Measurements from ENCODE around the gene ADRA2B. TPM values are rescaled to one million over a fixed set of nuclear protein-coding genes. Genes with fewer than 3 reads are reported as not detected.
A peak's percentile ranks its signal among the peaks of the same experiment; 100 is the strongest.

ADRA2B gene
- total and polyA plus RNA-seq, 2 donors (not counting 1 experiment from before 2014, with no cell fraction given) = 0.07 TPM; not detected in 1

DNA sequence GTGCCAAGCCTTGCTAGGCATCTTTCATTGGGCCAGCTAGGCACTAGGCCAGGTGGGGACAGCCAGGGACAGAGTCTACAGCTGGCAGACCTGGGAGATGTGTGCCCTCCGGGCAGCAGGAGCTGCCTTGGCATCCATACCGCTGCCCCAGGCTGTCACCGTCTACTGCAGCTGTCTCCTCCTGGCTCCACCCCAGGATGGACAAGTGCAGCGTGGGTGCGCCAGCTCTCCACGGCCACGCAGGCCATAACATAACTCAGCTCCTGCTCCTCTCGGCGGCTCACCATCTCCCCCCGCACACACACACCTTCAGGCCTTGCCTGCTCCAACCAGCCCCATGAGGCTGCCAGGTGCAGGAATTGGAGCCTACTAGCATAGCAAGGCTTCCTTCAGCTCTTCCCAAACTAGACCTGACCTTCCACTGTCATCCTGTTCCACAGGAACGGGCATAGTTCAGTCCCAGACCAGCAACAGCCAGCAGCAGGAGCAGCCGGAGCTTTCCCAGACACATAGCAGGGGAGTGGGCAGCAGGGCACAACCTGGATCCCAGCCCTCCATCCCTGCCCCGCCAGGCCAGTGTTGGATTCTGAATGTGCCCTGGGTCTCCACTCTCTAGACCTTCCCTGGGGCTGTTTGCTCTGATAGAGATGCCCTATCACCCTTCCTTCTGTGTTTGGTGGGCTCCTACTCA lies 2.5 kb upstream of the ADRA2B start:
- H4K20me1 ChIP-seq (ENCODE audit: control insufficient read depth, extremely low read depth, insufficient read depth, low read length) = no peaks in the 10 kb centered on the region
- H3K36me3 ChIP-seq (ENCODE audit: control insufficient read depth, insufficient read depth, low read length) = no peaks in the 10 kb centered on the region
- H3K4me3 ChIP-seq (replicated peaks in 1 of 4; ENCODE audit: control extremely low read depth in 1 of 4, insufficient read depth in 1 of 4, low read depth in 3 of 4, low read length in 4 of 4) = no peak overlapping the region
- peaks cover 41% of the 10 kb centered on the region for H3K27me3 ChIP-seq (ENCODE audit: control insufficient read depth, insufficient read depth, low read length)
- no peak overlapping the region for H3K27ac ChIP-seq (ENCODE audit: insufficient read depth, low read length)
- no peaks in the 10 kb centered on the region for H3K9me3 ChIP-seq (ENCODE audit: control insufficient read depth, insufficient read depth, low read depth, low read length)
- no peak overlapping the region for H2AFZ ChIP-seq (ENCODE audit: low read length)
- TF ChIP-seq EZH2 (IDR thresholded peaks at IDR 0.05; ENCODE audit: low read length, missing control alignments) = no peak
- TF ChIP-seq, protein P1, sequence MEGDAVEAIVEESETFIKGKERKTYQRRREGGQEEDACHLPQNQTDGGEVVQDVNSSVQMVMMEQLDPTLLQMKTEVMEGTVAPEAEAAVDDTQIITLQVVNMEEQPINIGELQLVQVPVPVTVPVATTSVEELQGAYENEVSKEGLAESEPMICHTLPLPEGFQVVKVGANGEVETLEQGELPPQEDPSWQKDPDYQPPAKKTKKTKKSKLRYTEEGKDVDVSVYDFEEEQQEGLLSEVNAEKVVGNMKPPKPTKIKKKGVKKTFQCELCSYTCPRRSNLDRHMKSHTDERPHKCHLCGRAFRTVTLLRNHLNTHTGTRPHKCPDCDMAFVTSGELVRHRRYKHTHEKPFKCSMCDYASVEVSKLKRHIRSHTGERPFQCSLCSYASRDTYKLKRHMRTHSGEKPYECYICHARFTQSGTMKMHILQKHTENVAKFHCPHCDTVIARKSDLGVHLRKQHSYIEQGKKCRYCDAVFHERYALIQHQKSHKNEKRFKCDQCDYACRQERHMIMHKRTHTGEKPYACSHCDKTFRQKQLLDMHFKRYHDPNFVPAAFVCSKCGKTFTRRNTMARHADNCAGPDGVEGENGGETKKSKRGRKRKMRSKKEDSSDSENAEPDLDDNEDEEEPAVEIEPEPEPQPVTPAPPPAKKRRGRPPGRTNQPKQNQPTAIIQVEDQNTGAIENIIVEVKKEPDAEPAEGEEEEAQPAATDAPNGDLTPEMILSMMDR (conservative IDR thresholded peaks at IDR 0.05 in 1 of 2, IDR thresholded peaks at IDR 0.05 in 1 of 2; ENCODE audit: low read depth in 1 of 2, low read length in 2 of 2) = no peak
- DNase-seq (ENCODE audit: low read depth in 2 of 2) = no peak
- H3K4me2 ChIP-seq (ENCODE audit: extremely low read depth, insufficient read depth, low read length) = no peak overlapping the region
- H3K79me2 ChIP-seq (ENCODE audit: control insufficient read depth, insufficient read depth, low read length) = no peaks in the 10 kb centered on the region
- no peak overlapping the region for H3K9ac ChIP-seq (ENCODE audit: insufficient read depth, low read length)
- H3K4me1 ChIP-seq (ENCODE audit: control insufficient read depth, extremely low read depth, insufficient read depth, low read length) = no peaks in the 10 kb centered on the region

DNA sequence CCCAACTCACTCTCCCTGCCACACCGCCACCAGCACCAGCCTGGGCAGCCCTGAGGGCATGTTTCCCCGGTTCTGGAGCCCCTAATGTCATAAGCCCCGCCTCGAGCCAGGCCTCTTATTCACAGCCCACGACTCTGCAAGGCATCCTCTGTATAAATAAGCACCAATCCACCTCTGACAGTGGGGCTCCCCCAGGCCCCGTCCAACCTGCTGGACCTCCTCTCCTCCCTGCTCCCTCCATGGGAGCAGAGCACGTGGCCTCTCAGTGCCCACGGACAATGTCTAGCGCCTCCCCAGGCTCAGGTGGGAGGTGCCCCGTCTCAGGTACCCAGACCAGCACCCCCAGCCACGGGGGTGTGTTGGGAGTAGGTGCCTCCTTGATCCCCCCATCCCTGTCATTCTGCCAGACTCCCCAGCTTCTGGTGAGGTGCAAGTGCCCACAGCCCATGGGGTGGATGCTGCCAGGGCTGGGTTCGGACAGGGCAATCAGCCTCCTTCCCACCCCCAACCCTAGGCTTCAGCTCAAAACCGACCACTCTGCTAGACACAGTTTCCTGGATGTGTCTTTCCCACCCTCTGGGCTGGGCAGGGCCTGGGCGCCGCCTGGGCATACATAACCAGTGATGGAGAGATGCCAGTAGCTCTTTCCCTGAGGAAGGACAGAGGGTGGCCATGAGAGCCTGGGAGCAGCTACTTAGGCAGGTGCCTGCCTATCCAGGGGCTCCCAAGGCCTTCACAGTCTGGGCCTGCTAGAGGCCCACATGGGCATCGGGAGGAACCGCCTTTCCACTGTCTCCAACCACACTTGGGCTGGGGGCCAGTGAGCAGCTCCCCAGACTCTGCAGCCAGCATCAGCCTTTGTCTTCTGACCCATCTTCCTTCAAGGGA lies 1.6 kb upstream of the ADRA2B start:
- no peaks in the 10 kb centered on the region for H3K79me2 ChIP-seq (ENCODE audit: control insufficient read depth, insufficient read depth, low read length)
- TF ChIP-seq, protein P1 (conservative IDR thresholded peaks at IDR 0.05 in 1 of 2, IDR thresholded peaks at IDR 0.05 in 1 of 2; ENCODE audit: low read depth in 1 of 2, low read length in 2 of 2) = no peak
- TF ChIP-seq EZH2 (IDR thresholded peaks at IDR 0.05; ENCODE audit: low read length, missing control alignments) = no peak
- H3K9ac ChIP-seq (ENCODE audit: insufficient read depth, low read length) = no peak overlapping the region
- no peaks in the 10 kb centered on the region for H4K20me1 ChIP-seq (ENCODE audit: control insufficient read depth, extremely low read depth, insufficient read depth, low read length)
- H3K9me3 ChIP-seq (ENCODE audit: control insufficient read depth, insufficient read depth, low read depth, low read length) = no peaks in the 10 kb centered on the region
- H3K4me1 ChIP-seq (ENCODE audit: control insufficient read depth, extremely low read depth, insufficient read depth, low read length) = no peaks in the 10 kb centered on the region
- no peak overlapping the region for H3K27ac ChIP-seq (ENCODE audit: insufficient read depth, low read length)
- no peaks in the 10 kb centered on the region for H3K36me3 ChIP-seq (ENCODE audit: control insufficient read depth, insufficient read depth, low read length)
- DNase-seq (ENCODE audit: low read depth in 2 of 2) = no peak
- H3K4me2 ChIP-seq (ENCODE audit: extremely low read depth, insufficient read depth, low read length) = no peak overlapping the region
- H3K27me3 ChIP-seq (ENCODE audit: control insufficient read depth, insufficient read depth, low read length) = peaks cover 41% of the 10 kb centered on the region
- no peak overlapping the region for H2AFZ ChIP-seq (ENCODE audit: low read length)
- H3K4me3 ChIP-seq (replicated peaks in 1 of 4; ENCODE audit: control extremely low read depth in 1 of 4, insufficient read depth in 1 of 4, low read depth in 3 of 4, low read length in 4 of 4) = no peak overlapping the region

DNA sequence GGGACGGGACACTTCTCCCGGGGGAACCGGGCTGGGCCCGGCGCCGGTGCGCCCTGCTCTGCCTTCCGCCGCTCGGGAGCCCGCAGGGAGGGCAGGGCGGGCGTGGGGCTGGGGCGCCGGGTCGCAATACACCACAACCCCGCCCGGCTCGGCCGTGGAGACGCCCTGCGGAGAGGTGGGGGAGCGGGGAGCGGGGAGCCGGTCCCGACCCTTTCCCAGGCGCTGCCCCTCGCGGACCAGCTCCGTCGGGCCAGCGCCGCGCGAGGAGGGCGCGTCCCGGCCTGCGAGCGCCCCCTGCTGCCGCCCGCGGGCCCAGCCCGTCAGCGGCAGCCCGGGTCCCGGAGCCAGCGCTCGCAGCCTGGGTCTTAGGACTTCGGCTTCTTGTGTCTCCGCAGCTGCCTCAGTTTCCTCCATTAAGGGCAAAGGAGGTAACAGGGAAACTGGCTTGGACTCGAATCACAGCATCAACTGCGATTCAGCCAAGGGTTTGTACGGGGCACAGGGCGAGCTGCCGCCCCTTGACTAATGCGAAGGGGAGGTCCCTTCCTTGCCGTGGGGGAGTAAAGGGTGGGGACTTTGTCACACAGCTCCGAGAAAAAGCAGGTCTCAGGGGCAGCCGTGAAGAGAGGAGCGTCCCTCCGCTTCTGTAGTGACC lies 635 bp upstream of the ADRA2B start:
- Histone ChIP-seq H3K79me2 (ENCODE audit: control insufficient read depth, insufficient read depth, low read length) (no peaks in the 10 kb centered on the region), H3K27ac (ENCODE audit: insufficient read depth, low read length) (no peak overlapping the region), H3K4me3 (replicated peaks in 1 of 4; ENCODE audit: control extremely low read depth in 1 of 4, insufficient read depth in 1 of 4, low read depth in 3 of 4, low read length in 4 of 4) (no peak overlapping the region), H3K4me1 (ENCODE audit: control insufficient read depth, extremely low read depth, insufficient read depth, low read length) (no peaks in the 10 kb centered on the region), H3K4me2 (ENCODE audit: extremely low read depth, insufficient read depth, low read length) (no peak overlapping the region), H3K9ac (ENCODE audit: insufficient read depth, low read length) (no peak overlapping the region), H4K20me1 (ENCODE audit: control insufficient read depth, extremely low read depth, insufficient read depth, low read length) (no peaks in the 10 kb centered on the region), H3K27me3 (ENCODE audit: control insufficient read depth, insufficient read depth, low read length) (peaks cover 40% of the 10 kb centered on the region), H2AFZ (ENCODE audit: low read length) (no peak overlapping the region), H3K36me3 (ENCODE audit: control insufficient read depth, insufficient read depth, low read length) (no peaks in the 10 kb centered on the region), H3K9me3 (ENCODE audit: control insufficient read depth, insufficient read depth, low read depth, low read length) (no peaks in the 10 kb centered on the region)
- no peak for DNase-seq (ENCODE audit: low read depth in 2 of 2)
- TF ChIP-seq EZH2 (IDR thresholded peaks at IDR 0.05; ENCODE audit: low read length, missing control alignments) = peak; percentile 54
- TF ChIP-seq, protein P1 (conservative IDR thresholded peaks at IDR 0.05 in 1 of 2, IDR thresholded peaks at IDR 0.05 in 1 of 2; ENCODE audit: low read depth in 1 of 2, low read length in 2 of 2) = peak; percentile 21 to 44
